OCI-LY7 (cell line): ENCODE data around the gene LRRC10. TPM values are rescaled to one million over a fixed set of nuclear protein-coding genes. Genes with fewer than 3 reads are reported as not detected.

Experiments
- BruUV-seq: library from RNA; stranded (reverse); fragments of 400-500 nt; replicated peaks from 2 replicates; lab custom pipeline; 2021; lab: Mats Ljungman, UMichigan
- CTCF ChIA-PET: fragments of 300-600 bp; sonication (Branson Sonifier 250); formaldehyde crosslinking; loops from one replicate; lab custom pipeline; 2022; ENCODE audit warnings: antibody characterized with exemption; ENCODE audit not compliant: unreplicated experiment; lab: Charles Lee
- POLR2A ChIA-PET: fragments of 300-600 bp; sonication (Branson Sonifier 250); formaldehyde crosslinking; loops from one replicate; lab custom pipeline; 2022; ENCODE audit warnings: antibody characterized with exemption; lab: Charles Lee
- DNase-seq: peaks from one replicate; pipeline ENCODE4 v3.0.0-alpha.2; 2015; ENCODE audit warnings: low spot score
- H2AFZ ChIP-seq: fragments of 200-600 bp; sonication (generic), shearing (Covaris generic); 2 replicates; pipeline ENCODE4 v1.6.1; 2014; ENCODE audit warnings: mild to moderate bottlenecking, antibody characterized with exemption, low read length, moderate library complexity
- H3K27ac ChIP-seq: fragments of 200-600 bp; sonication (generic); 2 replicates; pipeline ENCODE4 v1.5.1; 2014; ENCODE audit warnings: mixed run types, low read depth, mild to moderate bottlenecking, moderate library complexity, low read length, inconsistent platforms; ENCODE audit not compliant: poor library complexity, severe bottlenecking
- H3K36me3 ChIP-seq: fragments of 200-600 bp; sonication (generic); 2 replicates; pipeline ENCODE4 v1.6.1; 2014; ENCODE audit warnings: mild to moderate bottlenecking, antibody characterized with exemption, low read length, moderate library complexity, mixed read lengths; ENCODE audit not compliant: insufficient read depth
- H3K4me1 ChIP-seq: fragments of 200-600 bp; sonication (generic); 2 replicates; pipeline ENCODE4 v1.5.1; 2014; ENCODE audit warnings: mild to moderate bottlenecking, low read length; ENCODE audit not compliant: insufficient read depth, poor library complexity, severe bottlenecking
- H3K4me2 ChIP-seq: fragments of 200-600 bp; sonication (generic); 2 replicates; pipeline ENCODE4 v1.6.1; 2014; ENCODE audit warnings: mild to moderate bottlenecking, low read length
- H3K4me3 ChIP-seq: fragments of 200-600 bp; sonication (generic); 2 replicates; pipeline ENCODE4 v1.5.1; 2014; ENCODE audit warnings: mild to moderate bottlenecking, low read depth, low read length; ENCODE audit not compliant: poor library complexity, severe bottlenecking
- H3K79me2 ChIP-seq: fragments of 200-600 bp; sonication (generic); 2 replicates; pipeline ENCODE4 v1.6.1; 2016; ENCODE audit warnings: low read depth, mild to moderate bottlenecking, low read length, moderate library complexity, mixed read lengths; ENCODE audit not compliant: insufficient read depth
- H3K9me2 ChIP-seq: fragments of 200-600 bp; sonication (generic); 2 replicates; pipeline ENCODE4 v1.6.1; 2016; ENCODE audit warnings: mild to moderate bottlenecking, low read length, mixed read lengths; ENCODE audit not compliant: insufficient read depth
- H3K9me3 ChIP-seq: fragments of 200-600 bp; sonication (generic); 2 replicates; pipeline ENCODE4 v1.6.1; 2014; ENCODE audit warnings: mild to moderate bottlenecking, mixed run types, low read length, mixed read lengths
- H4K20me1 ChIP-seq: fragments of 200-600 bp; sonication (generic); 2 replicates; pipeline ENCODE4 v1.6.1; 2014; ENCODE audit warnings: mild to moderate bottlenecking, antibody characterized with exemption, low read length, moderate library complexity, mixed read lengths; ENCODE audit not compliant: insufficient read depth
- CTCF ChIP-seq: fragments of 200-600 bp; sonication (generic); conservative IDR thresholded peaks from 2 replicates; pipeline ENCODE4 v1.5.1; 2014; ENCODE audit warnings: mild to moderate bottlenecking, antibody characterized with exemption, low read length, moderate library complexity, mixed read lengths
- EZH2phosphoT487 ChIP-seq: fragments of 200-600 bp; sonication (generic); IDR thresholded peaks from 2 replicates; pipeline ENCODE4 v1.6.1; 2018; ENCODE audit warnings: low read depth, borderline replicate concordance, mild to moderate bottlenecking, mixed run types, antibody characterized with exemption, low read length, moderate library complexity, mixed read lengths
- intact Hi-C: fragments of 100-400 bp; cut with micrococcal nuclease; formaldehyde crosslinking; loops from one replicate; pipeline ENCODE4 v1.10.0; 2022; ENCODE audit not compliant: unreplicated experiment
- total RNA-seq, 2 experiments: library from RNA; depleted of rRNA in 1 of 2; stranded (reverse); fragments of >200 nt in 1 of 2; shearing (Covaris generic) in 1 of 2; gene quantifications; 2 replicates each; pipeline ENCODE4 v1.2.3, GENCODE V29; 2014 to 2022

LRRC10 gene
- total RNA-seq, 2 experiments from 2014 or later, result not detected

- CTCF ChIA-PET, result no interaction called here
- TF ChIP-seq EZH2phosphoT487 (no peak), CTCF (no peak; the same call in 1 of the 2 replicates)
- no TSS peak for BruUV-seq
These were observed 38.8 kb upstream of the LRRC10 start for GRCh38 chr12:69649529-69649928.

GRCh38 chr12:69648476-69648875 lies 37.8 kb upstream of the LRRC10 start:
- Histone ChIP-seq H3K4me1 (peaks cover 9% of the 10 kb centered on the region), H3K36me3 (no peaks in the 10 kb centered on the region), H3K9me2 (no peaks in the 10 kb centered on the region), H3K79me2 (no peaks in the 10 kb centered on the region), H3K4me2 (no peak overlapping the region), H4K20me1 (no peaks in the 10 kb centered on the region), H3K4me3 (no peak overlapping the region), H2AFZ (no peak overlapping the region), H3K9me3 (no peaks in the 10 kb centered on the region), H3K27ac (no peak overlapping the region)
- POLR2A ChIA-PET, result no interaction called here
- CTCF ChIA-PET, result no interaction called here
- no peak for TF ChIP-seq EZH2phosphoT487
- no peak for TF ChIP-seq CTCF
- intact Hi-C loops, result no loop called here
- DNase-seq, result no peak
- BruUV-seq, result no TSS peak

More at GRCh38 chr12:69649529-69649928, 38.8 kb upstream of the LRRC10 start:
- DNase-seq, result no peak
- intact Hi-C loops, result no loop called here
- Histone ChIP-seq H3K27ac (no peak overlapping the region), H3K9me2 (no peaks in the 10 kb centered on the region), H4K20me1 (no peaks in the 10 kb centered on the region), H3K79me2 (no peaks in the 10 kb centered on the region), H3K9me3 (no peaks in the 10 kb centered on the region), H2AFZ (no peak overlapping the region), H3K4me2 (no peak overlapping the region), H3K4me3 (no peak overlapping the region), H3K4me1 (peaks cover 9% of the 10 kb centered on the region), H3K36me3 (peaks cover 6% of the 10 kb centered on the region; the same call in 1 of the 2 replicates)
- POLR2A ChIA-PET, result no interaction called here

- Histone ChIP-seq H3K4me1 (peaks cover 9% of the 10 kb centered on the region), H3K9me3 (no peaks in the 10 kb centered on the region), H3K36me3 (no peaks in the 10 kb centered on the region), H3K4me2 (peak overlapping the region; percentile 42), H2AFZ (0 out of 2 replicates have a peak overlapping the region, but pooled peaks have one; percentile 7), H4K20me1 (no peaks in the 10 kb centered on the region), H3K4me3 (no peak overlapping the region), H3K27ac (no peak overlapping the region), H3K9me2 (no peaks in the 10 kb centered on the region), H3K79me2 (no peaks in the 10 kb centered on the region)
- POLR2A ChIA-PET, result no interaction called here
- TF ChIP-seq CTCF, result no peak
- no peak for TF ChIP-seq EZH2phosphoT487
- CTCF ChIA-PET, result interaction anchor here (0.6 kb wide), 1 partner anchor 262 kb away, joined by 4 read pairs; no protein-coding TSS in a partner anchor
- intact Hi-C loops, result no loop called here
- no TSS peak for BruUV-seq
- DNase-seq, result peak; percentile 41
These were observed 36.5 kb upstream of the LRRC10 start for GRCh38 chr12:69647178-69647577.
